ENCODE measurements around the gene RERE.

The RERE gene

GRCh38 chr1:8529901-8530300 is 287.5 kb downstream of the RERE start:
- H3K4me3 ChIP-seq (ENCODE audit: control insufficient read depth, low read depth, low read length): no peak overlapping the region
- no peak for DNase-seq (ENCODE audit: low read depth)
- TF ChIP-seq CTCF (conservative IDR thresholded peaks at IDR 0.05; ENCODE audit: control insufficient read depth, insufficient read depth, low read depth, low read length): no peak

GRCh38 chr1:8527941-8528340 is 289.5 kb downstream of the RERE start:
- DNase-seq (ENCODE audit: low read depth): no peak
- TF ChIP-seq CTCF (conservative IDR thresholded peaks at IDR 0.05; ENCODE audit: control insufficient read depth, insufficient read depth, low read depth, low read length): no peak

GRCh38 chr1:8525558-8526275 is 291.7 kb downstream of the RERE start:
- TF ChIP-seq CTCF (conservative IDR thresholded peaks at IDR 0.05; ENCODE audit: control insufficient read depth, insufficient read depth, low read depth, low read length): no peak
- peak overlapping the region; percentile 59 for H3K4me3 ChIP-seq (ENCODE audit: control insufficient read depth, low read depth, low read length)
- peak; percentile 95 for DNase-seq (ENCODE audit: low read depth)

More at GRCh38 chr1:8527941-8528340, 289.5 kb downstream of the RERE start:
- no peak overlapping the region for H3K4me3 ChIP-seq (ENCODE audit: control insufficient read depth, low read depth, low read length)

- peak overlapping the region; percentile 59 for H3K4me3 ChIP-seq (ENCODE audit: control insufficient read depth, low read depth, low read length)
- DNase-seq (ENCODE audit: low read depth): peak; percentile 57
- TF ChIP-seq CTCF (conservative IDR thresholded peaks at IDR 0.05; ENCODE audit: control insufficient read depth, insufficient read depth, low read depth, low read length): no peak
Observed at GRCh38 chr1:8525216-8525557, 292.3 kb downstream of the RERE start.

GRCh38 chr1:8524627-8525157 is 292.7 kb downstream of the RERE start:
- TF ChIP-seq CTCF (conservative IDR thresholded peaks at IDR 0.05; ENCODE audit: control insufficient read depth, insufficient read depth, low read depth, low read length): no peak
- no peak for DNase-seq (ENCODE audit: low read depth)

GRCh38 chr1:8523666-8524206 is 293.7 kb downstream of the RERE start:
- no peak for TF ChIP-seq CTCF (conservative IDR thresholded peaks at IDR 0.05; ENCODE audit: control insufficient read depth, insufficient read depth, low read depth, low read length)
- no peak overlapping the region for H3K4me3 ChIP-seq (ENCODE audit: control insufficient read depth, low read depth, low read length)
- no peak for DNase-seq (ENCODE audit: low read depth)

More at GRCh38 chr1:8524627-8525157, 292.7 kb downstream of the RERE start:
- peak overlapping the region; percentile 59 for H3K4me3 ChIP-seq (ENCODE audit: control insufficient read depth, low read depth, low read length)
